AG10803 (cell line): ENCODE data around the gene CTIF.

Experiments used
- DNase-seq: peaks from one replicate; pipeline ENCODE4 v3.0.0; 2010; ENCODE audit warnings: low read depth
- H3K4me3 ChIP-seq: 2 replicates; pipeline ENCODE4 v1.5.1; 2011; ENCODE audit warnings: mild to moderate bottlenecking, low read length, control low read depth
- CTCF ChIP-seq: conservative IDR thresholded peaks from 2 replicates; pipeline ENCODE4 v1.5.1; 2011; ENCODE audit warnings: mild to moderate bottlenecking, low read length, control low read depth, inconsistent platforms

The CTIF gene

DNA sequence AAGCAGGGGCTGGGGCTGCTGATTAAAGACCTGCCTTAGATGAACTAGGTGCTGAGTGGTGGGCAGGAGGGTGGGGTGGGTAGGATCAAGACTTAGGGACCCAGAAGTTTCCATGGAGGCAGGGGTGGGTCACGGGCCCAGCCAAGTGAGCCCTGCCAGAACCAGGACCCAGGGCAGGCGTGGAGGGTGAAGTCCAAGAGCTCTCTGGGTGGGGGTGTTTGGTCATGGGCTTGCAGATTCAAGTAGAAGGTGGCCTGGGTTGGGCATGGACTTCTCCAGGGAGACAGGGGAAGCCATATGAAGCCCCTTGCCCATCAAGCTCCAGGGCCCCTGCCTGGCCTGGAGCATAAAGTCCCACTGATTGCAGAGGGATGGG lies 243.1 kb downstream of the CTIF start:
- no peak for TF ChIP-seq CTCF
- no peak overlapping the region for H3K4me3 ChIP-seq
- no peak for DNase-seq

DNA sequence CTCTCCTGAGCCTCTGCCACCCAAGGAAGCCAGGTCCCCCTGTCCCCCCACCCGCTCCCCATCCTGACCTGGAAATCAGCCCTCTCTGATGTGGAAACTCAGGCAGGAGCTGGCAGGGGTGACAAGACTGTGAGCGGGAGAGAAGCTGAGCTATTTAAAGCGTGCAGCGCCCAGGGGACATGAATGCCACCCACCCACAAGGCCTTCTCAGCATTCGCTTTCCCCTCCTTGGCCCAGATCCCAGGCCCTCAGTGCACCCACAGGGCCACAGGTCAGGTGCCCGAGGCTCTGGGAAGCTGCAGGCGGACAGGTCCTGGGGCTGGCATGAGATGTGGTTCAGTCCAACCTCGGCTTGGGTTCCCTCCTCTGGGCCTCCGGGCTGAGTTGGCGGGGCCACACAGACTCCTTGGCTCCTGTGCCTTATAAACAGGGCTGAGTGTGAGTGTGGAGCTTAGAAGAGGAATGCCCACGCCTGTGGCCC lies 243.6 kb downstream of the CTIF start:
- peak; percentile 19 for DNase-seq
- no peak overlapping the region for H3K4me3 ChIP-seq
- no peak for TF ChIP-seq CTCF

- no peak for TF ChIP-seq CTCF
- no peak overlapping the region for H3K4me3 ChIP-seq
- no peak for DNase-seq
Measured at GRCh38 chr18:48783616-48784520, 245.0 kb downstream of the CTIF start.

DNA sequence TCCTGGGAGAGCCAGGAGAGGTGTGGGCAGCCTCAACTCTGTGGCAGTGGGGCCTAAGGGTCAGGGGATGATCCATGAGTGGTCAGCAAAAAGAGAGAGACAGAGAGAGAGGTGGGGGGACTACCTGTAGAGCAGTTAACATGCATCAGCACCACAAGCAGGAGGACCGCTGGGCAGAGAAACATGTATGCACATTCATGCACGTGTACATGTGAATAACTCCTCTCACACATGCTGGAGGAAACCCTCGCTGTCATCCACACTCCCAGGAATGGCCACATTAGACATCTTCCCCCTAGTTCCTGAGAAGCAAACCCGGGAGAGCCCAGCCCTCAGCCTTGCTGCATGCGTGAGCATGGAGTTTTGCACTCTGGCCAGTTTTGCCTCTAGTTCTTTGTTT lies 245.8 kb downstream of the CTIF start:
- DNase-seq, result no peak
- H3K4me3 ChIP-seq, result no peak overlapping the region
- no peak for TF ChIP-seq CTCF

- no peak for TF ChIP-seq CTCF
- no peak for DNase-seq
- H3K4me3 ChIP-seq, result no peak overlapping the region
Measured at GRCh38 chr18:48785091-48785614, 246.3 kb downstream of the CTIF start.

DNA sequence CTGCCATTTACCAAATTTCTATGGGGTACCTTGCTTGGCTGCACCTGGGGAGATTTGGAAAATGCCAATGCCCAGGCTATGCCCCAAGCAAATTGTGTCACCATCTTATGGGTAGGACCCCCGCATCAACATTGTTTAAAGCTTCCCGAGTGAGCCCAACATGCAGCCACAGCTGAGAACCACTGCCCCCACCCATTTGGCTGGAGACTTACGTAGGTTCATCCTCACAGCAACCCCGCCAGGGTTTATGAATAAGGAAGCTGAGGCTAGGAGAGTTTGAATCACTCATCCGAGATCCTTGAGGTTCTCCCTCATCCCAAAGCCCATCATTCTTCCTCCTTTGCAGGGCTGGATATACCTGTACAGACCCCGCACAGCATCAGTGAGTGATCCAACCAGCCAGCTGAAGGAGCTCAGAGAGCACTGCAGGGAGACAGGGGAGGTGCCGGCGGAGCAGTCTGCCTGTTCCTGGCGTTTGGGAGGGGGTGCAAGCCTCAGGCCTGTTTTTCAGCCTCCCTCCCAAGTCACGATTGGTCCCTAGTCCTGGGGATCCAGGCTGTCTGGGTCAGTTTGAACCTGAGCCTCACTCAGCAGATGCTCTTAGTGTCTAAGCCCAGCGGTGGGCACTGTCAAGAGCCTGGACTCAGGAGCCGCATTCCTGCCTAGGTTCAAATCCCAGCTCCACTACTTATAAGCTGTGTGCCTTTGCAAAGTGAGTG lies 247.1 kb downstream of the CTIF start:
- no peak for TF ChIP-seq CTCF
- no peak overlapping the region for H3K4me3 ChIP-seq
- no peak for DNase-seq
